Activated CD8-positive, alpha-beta memory T cell treated with anti-CD3 and anti-CD28 coated beads, Interleukin-2, amount 10 ng/mL, durations not matched to agents 7 days and 5 days (primary cell): ENCODE results near the gene FASTKD1. TPM values are rescaled to one million over a fixed set of nuclear protein-coding genes. Genes with fewer than 3 reads are reported as not detected.

Experiments
- ATAC-seq: fragments of 150-1000 bp; cut with Tn5 transposase; one replicate; pipeline ENCODE4 v1.10.0; 2021; ENCODE audit warnings: moderate library complexity
- CTCF ChIA-PET: fragments of 350-600 bp; sonication (Branson Sonifier 250); formaldehyde crosslinking; loops from one replicate; lab custom pipeline; 2021; ENCODE audit warnings: antibody characterized with exemption; lab: Charles Lee
- DNase-seq: peaks from one replicate; pipeline ENCODE4 v3.0.0-alpha.2; 2020
- H3K27ac Mint-ChIP-seq: one replicate; pipeline ENCODE4 v1.8.0; 2021; ENCODE audit warnings: mild to moderate bottlenecking, mixed read lengths
- H3K27me3 Mint-ChIP-seq: one replicate; pipeline ENCODE4 v1.8.0; 2021; ENCODE audit warnings: mixed read lengths
- H3K36me3 Mint-ChIP-seq: one replicate; pipeline ENCODE4 v1.8.0; 2021; ENCODE audit warnings: mild to moderate bottlenecking, mixed read lengths
- H3K4me1 Mint-ChIP-seq: one replicate; pipeline ENCODE4 v1.8.0; 2021; ENCODE audit warnings: mixed read lengths
- H3K4me3 Mint-ChIP-seq: one replicate; pipeline ENCODE4 v1.8.0; 2021; ENCODE audit warnings: mild to moderate bottlenecking, moderate library complexity, mixed read lengths
- H3K9me3 Mint-ChIP-seq: one replicate; pipeline ENCODE4 v1.8.0; 2022; ENCODE audit warnings: low read depth, mixed read lengths
- total RNA-seq, 2 experiments: library from RNA; stranded (reverse); gene quantifications; one replicate each; pipeline ENCODE4 v1.2.3, GENCODE V29; 2021

FASTKD1 gene
- total RNA-seq, 2 experiments from 2014 or later, result 45.2 to 48.9 TPM

GRCh38 chr2:169513926-169514325, 59.7 kb downstream of the FASTKD1 start:
- DNase-seq (no peak), ATAC-seq (no peak)
- CTCF ChIA-PET, result interaction anchor here (1.0 kb wide), 1 partner anchor 33 kb away, joined by 4 read pairs; no protein-coding TSS in a partner anchor
- H3K36me3 Mint-ChIP-seq, result no peaks in the 10 kb centered on the region
- H3K27ac Mint-ChIP-seq, result no peak overlapping the region
- H3K4me1 Mint-ChIP-seq, result no peaks in the 10 kb centered on the region
- peaks cover 4% of the 10 kb centered on the region for H3K27me3 Mint-ChIP-seq
- no peaks in the 10 kb centered on the region for H3K9me3 Mint-ChIP-seq
- H3K4me3 Mint-ChIP-seq, result no peak overlapping the region

GRCh38 chr2:169513094-169513493, 60.6 kb downstream of the FASTKD1 start:
- Mint-ChIP-seq H3K4me1 (no peaks in the 10 kb centered on the region), H3K36me3 (no peaks in the 10 kb centered on the region), H3K4me3 (no peak overlapping the region), H3K27ac (no peak overlapping the region), H3K9me3 (no peaks in the 10 kb centered on the region), H3K27me3 (peaks cover 4% of the 10 kb centered on the region)
- ATAC-seq (no peak), DNase-seq (no peak)
- CTCF ChIA-PET, result interaction anchor here (1.0 kb wide), 1 partner anchor 33 kb away, joined by 4 read pairs; no protein-coding TSS in a partner anchor

GRCh38 chr2:169512525-169512924, 61.1 kb downstream of the FASTKD1 start:
- Mint-ChIP-seq H3K36me3 (no peaks in the 10 kb centered on the region), H3K27ac (no peak overlapping the region), H3K4me1 (no peaks in the 10 kb centered on the region), H3K4me3 (no peak overlapping the region), H3K27me3 (peaks cover 4% of the 10 kb centered on the region), H3K9me3 (no peaks in the 10 kb centered on the region)
- CTCF ChIA-PET, result no interaction called here
- DNase-seq, result no peak
- ATAC-seq, result no peak

GRCh38 chr2:169511818-169512217, 61.8 kb downstream of the FASTKD1 start:
- ATAC-seq (no peak), DNase-seq (no peak)
- Mint-ChIP-seq H3K27me3 (peaks cover 4% of the 10 kb centered on the region), H3K9me3 (no peaks in the 10 kb centered on the region), H3K27ac (no peak overlapping the region), H3K4me1 (no peaks in the 10 kb centered on the region), H3K4me3 (no peak overlapping the region), H3K36me3 (no peaks in the 10 kb centered on the region)
- CTCF ChIA-PET, result interaction anchor here (1.5 kb wide), 1 partner anchor 16 kb away, joined by 4 read pairs; no protein-coding TSS in a partner anchor

- H3K4me1 Mint-ChIP-seq, result no peaks in the 10 kb centered on the region
- H3K27me3 Mint-ChIP-seq, result peaks cover 4% of the 10 kb centered on the region
- ATAC-seq (no peak), DNase-seq (no peak)
- no peak overlapping the region for H3K4me3 Mint-ChIP-seq
- no peaks in the 10 kb centered on the region for H3K9me3 Mint-ChIP-seq
- CTCF ChIA-PET, result no interaction called here
- H3K36me3 Mint-ChIP-seq, result no peaks in the 10 kb centered on the region
- no peak overlapping the region for H3K27ac Mint-ChIP-seq
Measured at GRCh38 chr2:169510496-169510895, 63.2 kb downstream of the FASTKD1 start.

GRCh38 chr2:169509955-169510354, 63.7 kb downstream of the FASTKD1 start:
- H3K36me3 Mint-ChIP-seq, result no peaks in the 10 kb centered on the region
- DNase-seq (no peak), ATAC-seq (no peak)
- CTCF ChIA-PET, result interaction anchor here (0.9 kb wide), 1 partner anchor 11 kb away, joined by 3 read pairs; no protein-coding TSS in a partner anchor
- no peak overlapping the region for H3K27ac Mint-ChIP-seq
- H3K9me3 Mint-ChIP-seq, result no peaks in the 10 kb centered on the region
- H3K4me1 Mint-ChIP-seq, result no peaks in the 10 kb centered on the region
- H3K27me3 Mint-ChIP-seq, result peaks cover 2% of the 10 kb centered on the region
- no peak overlapping the region for H3K4me3 Mint-ChIP-seq

GRCh38 chr2:169509298-169509885, 64.3 kb downstream of the FASTKD1 start, which contains the start of gene KLHL41:
TSS of gene KLHL41 (plus strand) at chr2:169509702. CDS start at chr2:169509779, 77 bp downstream.
- H3K4me3 Mint-ChIP-seq, result no peak within 1 kb of the TSS
- ATAC-seq (no peak), DNase-seq (no peak)
- CTCF ChIA-PET, result interaction anchor here (0.9 kb wide), 1 partner anchor 12 kb away, joined by 3 read pairs; no protein-coding TSS in a partner anchor
- no peaks in the 10 kb centered on the region for H3K4me1 Mint-ChIP-seq
- H3K9me3 Mint-ChIP-seq, result no peaks in the 10 kb centered on the region
- H3K36me3 Mint-ChIP-seq, result peaks cover under 1% of the 10 kb centered on the region
- H3K27me3 Mint-ChIP-seq, result peaks cover under 1% of the 10 kb centered on the region
- H3K27ac Mint-ChIP-seq, result no peak within 1 kb of the TSS

- H3K27ac Mint-ChIP-seq, result no peak overlapping the region
- H3K9me3 Mint-ChIP-seq, result no peaks in the 10 kb centered on the region
- ATAC-seq (no peak), DNase-seq (no peak)
- H3K27me3 Mint-ChIP-seq, result no peaks in the 10 kb centered on the region
- CTCF ChIA-PET, result no interaction called here
- H3K36me3 Mint-ChIP-seq, result peaks cover 3% of the 10 kb centered on the region
- H3K4me3 Mint-ChIP-seq, result no peak overlapping the region
- no peaks in the 10 kb centered on the region for H3K4me1 Mint-ChIP-seq
Measured at GRCh38 chr2:169507698-169508097, 66.0 kb downstream of the FASTKD1 start.

GRCh38 chr2:169504651-169505050, 69.0 kb downstream of the FASTKD1 start:
- H3K4me3 Mint-ChIP-seq, result no peak overlapping the region
- ATAC-seq, result no peak
- CTCF ChIA-PET, result interaction anchor here (0.6 kb wide), 1 partner anchor 1460 kb away, joined by 3 read pairs; no protein-coding TSS in a partner anchor
- H3K4me1 Mint-ChIP-seq, result no peaks in the 10 kb centered on the region
- H3K36me3 Mint-ChIP-seq, result peaks cover 3% of the 10 kb centered on the region
- H3K9me3 Mint-ChIP-seq, result no peaks in the 10 kb centered on the region
- H3K27ac Mint-ChIP-seq, result no peak overlapping the region
- no peaks in the 10 kb centered on the region for H3K27me3 Mint-ChIP-seq
- DNase-seq, result no peak

- Mint-ChIP-seq H3K36me3 (peaks cover 3% of the 10 kb centered on the region), H3K9me3 (no peaks in the 10 kb centered on the region), H3K4me1 (no peaks in the 10 kb centered on the region), H3K4me3 (no peak overlapping the region), H3K27me3 (no peaks in the 10 kb centered on the region), H3K27ac (no peak overlapping the region)
- CTCF ChIA-PET, result no interaction called here
- ATAC-seq (no peak), DNase-seq (no peak)
Measured at GRCh38 chr2:169495310-169495928, 78.2 kb downstream of the FASTKD1 start.

GRCh38 chr2:169493360-169493759, 80.3 kb downstream of the FASTKD1 start:
- H3K4me1 Mint-ChIP-seq, result no peaks in the 10 kb centered on the region
- no peaks in the 10 kb centered on the region for H3K27me3 Mint-ChIP-seq
- no peak for ATAC-seq
- no peaks in the 10 kb centered on the region for H3K9me3 Mint-ChIP-seq
- no peak overlapping the region for H3K27ac Mint-ChIP-seq
- no peak overlapping the region for H3K4me3 Mint-ChIP-seq
- peaks cover 3% of the 10 kb centered on the region for H3K36me3 Mint-ChIP-seq
- no peak for DNase-seq
- CTCF ChIA-PET, result interaction anchor here (1.1 kb wide), 1 partner anchor 13 kb away, joined by 3 read pairs; no protein-coding TSS in a partner anchor

GRCh38 chr2:169491378-169491777, 82.3 kb downstream of the FASTKD1 start:
- no peak overlapping the region for H3K4me3 Mint-ChIP-seq
- CTCF ChIA-PET, result interaction anchor here (0.6 to 1.0 kb wide), 2 partner anchors 10 to 12 kb away, joined by 3 read pairs; partner anchors contain the start of gene BBS5
- no peak overlapping the region for H3K27ac Mint-ChIP-seq

GRCh38 chr2:169490834-169491233, 82.8 kb downstream of the FASTKD1 start:
- no peak for ATAC-seq
- Mint-ChIP-seq H3K36me3 (peaks cover 3% of the 10 kb centered on the region), H3K27ac (no peak overlapping the region), H3K27me3 (no peaks in the 10 kb centered on the region), H3K9me3 (no peaks in the 10 kb centered on the region), H3K4me1 (no peaks in the 10 kb centered on the region), H3K4me3 (no peak overlapping the region)
- no peak for DNase-seq
- CTCF ChIA-PET, result interaction anchor here (0.6 to 1.5 kb wide), 4 partner anchors 9 to 37 kb away, joined by 3 read pairs; partner anchors contain the start of gene BBS5

More at GRCh38 chr2:169491378-169491777, 82.3 kb downstream of the FASTKD1 start:
- Mint-ChIP-seq H3K27me3 (no peaks in the 10 kb centered on the region), H3K4me1 (no peaks in the 10 kb centered on the region), H3K9me3 (no peaks in the 10 kb centered on the region), H3K36me3 (peaks cover 3% of the 10 kb centered on the region)
- DNase-seq (no peak), ATAC-seq (no peak)
